GM13977 (cell line): ENCODE measurements around the gene CRYBB1.

Experiments
- DNase-seq: peaks from one replicate; pipeline ENCODE4 v3.0.0; 2012; ENCODE audit warnings: low spot score
- CTCF ChIP-seq: IDR thresholded peaks from 2 replicates; pipeline ENCODE4 v1.5.1; 2012; ENCODE audit warnings: mild to moderate bottlenecking, control low read depth; ENCODE audit not compliant: insufficient read depth; ENCODE audit errors: extremely low read depth, missing control alignments
- in situ Hi-C: fragments of 300-500 bp; cut with MboI; formaldehyde crosslinking; loops from one replicate; pipeline ENCODE4 v1.12.0; 2022; ENCODE audit warnings: low sequenced_read_pairs, low pct_unique_long_range_greater_than_20kb, mixed read lengths, inconsistent platforms; ENCODE audit not compliant: unreplicated experiment

CRYBB1 gene

GRCh38 chr22:26561756-26562417, 55.9 kb downstream of the CRYBB1 start:
- DNase-seq: no peak
- no peak for TF ChIP-seq CTCF
- in situ Hi-C loops: no loop called here

DNA sequence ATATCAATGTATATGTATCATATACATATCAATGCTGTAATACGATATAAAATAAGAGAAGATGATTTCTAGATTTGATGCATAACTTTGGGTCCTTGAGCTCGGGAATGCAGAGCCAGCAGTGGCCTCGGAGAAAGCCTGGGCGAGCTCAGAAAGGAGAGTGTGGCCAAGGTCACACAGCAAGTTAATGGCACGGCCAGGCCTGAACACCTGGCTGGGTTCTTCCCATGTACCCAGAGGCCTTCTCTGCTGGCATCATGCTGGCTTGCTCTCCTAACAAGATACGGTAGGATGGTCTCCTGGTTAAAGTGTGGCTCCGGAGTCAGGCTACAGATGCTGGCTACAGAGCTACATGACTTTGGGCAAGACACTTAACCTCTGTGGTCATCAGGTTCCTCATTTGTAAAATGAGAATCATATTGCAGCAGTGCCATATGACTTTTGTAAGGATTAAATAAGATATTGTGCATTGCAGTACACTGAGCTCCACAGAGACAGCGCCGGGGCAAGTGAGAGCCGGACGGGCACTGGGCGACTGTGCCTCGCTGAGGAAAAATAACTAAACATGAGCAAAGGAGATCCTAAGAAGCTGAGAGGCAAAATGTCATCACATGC, 57.8 kb downstream of the CRYBB1 start:
- in situ Hi-C loops: no loop called here
- no peak for DNase-seq
- no peak for TF ChIP-seq CTCF

DNA sequence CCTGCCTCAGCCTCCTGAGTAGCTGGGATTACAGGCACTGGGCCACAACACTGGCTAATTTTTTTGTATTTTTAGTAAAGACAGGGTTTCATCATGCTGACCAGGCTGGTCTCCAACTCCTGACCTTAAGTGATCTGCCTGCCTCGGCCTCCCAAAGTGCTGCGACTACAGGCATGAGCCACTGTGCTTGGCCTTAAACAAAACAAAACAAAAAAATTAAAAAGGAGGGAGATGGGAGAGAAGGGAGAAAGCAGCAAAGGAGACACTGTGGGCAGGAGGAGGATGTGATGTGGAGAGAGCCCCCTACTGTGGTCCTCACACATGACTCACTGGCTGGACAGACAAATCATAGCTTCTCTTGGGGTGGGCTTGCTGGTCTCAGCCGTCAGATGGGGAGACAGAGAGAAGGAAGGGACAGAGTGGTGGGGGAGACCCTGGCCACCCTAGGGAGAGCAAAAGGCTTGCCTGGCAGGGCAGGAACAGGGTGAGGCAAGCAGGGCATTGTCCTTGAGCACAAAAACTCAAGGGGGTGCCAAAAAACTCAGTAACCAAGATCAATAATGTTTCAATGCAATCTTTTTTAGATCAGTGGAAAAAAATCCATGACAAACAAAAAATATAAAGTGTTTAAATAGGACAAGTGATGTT, 59.5 kb downstream of the CRYBB1 start:
- DNase-seq: no peak
- in situ Hi-C loops: no loop called here
- no peak for TF ChIP-seq CTCF

GRCh38 chr22:26556904-26557303, 60.9 kb downstream of the CRYBB1 start:
- in situ Hi-C loops: no loop called here
- no peak for DNase-seq
- no peak for TF ChIP-seq CTCF

GRCh38 chr22:26555478-26555877, 62.3 kb downstream of the CRYBB1 start:
- in situ Hi-C loops: no loop called here
- DNase-seq: no peak
- no peak for TF ChIP-seq CTCF

GRCh38 chr22:26554956-26555355, 62.9 kb downstream of the CRYBB1 start:
- in situ Hi-C loops: no loop called here
- TF ChIP-seq CTCF: no peak
- DNase-seq: no peak
